Left ventricle myocardium superior (tissue), 1 donor: ENCODE data around the gene NPRL2. TPM values are rescaled to one million over a fixed set of nuclear protein-coding genes. Genes with fewer than 3 reads are reported as not detected.

Source experiments
- ATAC-seq: fragments of 200-7000 bp; cut with Tn5 transposase; one replicate; pipeline ENCODE4 v1.9.1; 2020; ENCODE audit warnings: mild to moderate bottlenecking, moderate library complexity
- DNase-seq: peaks from one replicate; pipeline ENCODE4 v3.0.0-alpha.2; 2020
- intact Hi-C: fragments of 100-400 bp; cut with micrococcal nuclease; formaldehyde crosslinking; loops from one replicate; pipeline ENCODE4 v1.11.0; 2022
- total RNA-seq: library from RNA; stranded (reverse); fragmentation: NEBNext Ultra II Directional; extraction: Animal tissue kit (Norgen Biotek cat#: 25700); gene quantifications from one replicate; pipeline ENCODE4 v1.2.1, GENCODE V29; 2021
- donor health status: DM: no; HTN: yes; CAD: no; lungs with severe emphysema.

The NPRL2 gene
- total RNA-seq, 1 donor from 2014 or later: 16.8 TPM

DNA sequence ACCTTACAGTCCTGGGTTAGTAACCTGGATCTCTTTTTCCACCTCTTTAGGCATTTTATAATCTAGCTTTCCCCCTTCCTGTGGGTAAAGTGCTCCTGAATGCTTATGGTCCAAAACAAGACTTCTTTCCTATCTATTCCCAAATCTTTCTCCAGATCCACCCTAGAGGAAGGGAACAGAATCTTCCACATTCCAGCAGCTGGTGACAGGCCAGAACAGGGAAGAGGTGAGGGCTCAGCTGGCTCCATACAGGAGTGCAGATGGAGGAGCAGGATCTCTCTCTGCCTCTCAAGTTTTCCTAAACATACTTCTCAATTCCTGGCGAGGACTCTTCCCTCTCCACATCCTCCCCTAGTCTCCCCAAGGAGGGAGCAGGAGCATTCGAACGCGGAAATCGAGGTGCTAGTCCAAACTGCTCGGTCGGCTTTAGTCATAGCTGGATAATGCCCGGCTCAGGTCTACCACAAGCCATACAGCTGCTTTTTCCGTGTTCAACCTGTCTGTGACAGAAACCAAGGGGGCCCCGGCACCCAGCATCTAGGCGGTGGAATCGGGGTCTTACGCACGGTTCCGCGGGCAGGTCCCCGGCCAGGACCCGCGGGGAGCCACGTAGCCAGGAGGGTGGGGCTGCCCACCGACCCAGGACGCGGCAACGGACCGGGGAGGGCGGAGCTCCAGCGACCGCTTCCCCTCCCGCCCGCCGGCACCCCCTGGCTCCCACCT lies 14.0 kb downstream of the NPRL2 start:
- DNase-seq (no peak), ATAC-seq (no peak)
- intact Hi-C loops: no loop called here

GRCh38 chr3:50334339-50335075 lies 16.1 kb downstream of the NPRL2 start:
- intact Hi-C loops: no loop called here
- no peak for ATAC-seq
- DNase-seq: no peak

GRCh38 chr3:50333744-50334328 lies 16.7 kb downstream of the NPRL2 start:
- ATAC-seq: peak; percentile 30
- intact Hi-C loops: no loop called here
- peak; percentile 58 for DNase-seq

DNA sequence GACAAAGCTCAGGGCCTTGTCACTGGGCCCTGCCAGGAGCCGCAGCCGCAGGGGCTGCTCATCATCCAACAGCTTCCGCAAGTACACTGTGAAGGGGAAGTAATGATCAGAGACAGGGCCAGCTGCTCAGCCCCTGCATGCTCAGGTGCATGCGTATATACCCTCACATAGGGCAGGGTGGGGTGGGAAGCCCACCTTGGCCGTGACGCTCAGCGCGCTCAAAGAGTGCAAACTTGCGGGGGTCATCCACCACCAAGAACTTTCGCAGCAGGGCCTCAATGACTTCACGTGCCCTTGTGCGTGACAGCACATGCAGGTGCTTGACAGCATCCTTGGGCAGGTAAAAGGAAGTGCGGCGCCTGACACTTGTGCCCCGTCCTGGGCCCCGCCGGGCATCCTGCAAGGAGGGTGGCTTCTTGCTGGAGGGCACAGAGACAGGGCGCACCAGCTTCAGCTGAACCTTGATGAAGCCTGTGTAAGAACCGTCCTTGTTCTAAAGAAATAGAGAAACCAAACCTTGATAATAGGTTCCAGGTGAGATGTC lies 19.1 kb downstream of the NPRL2 start:
- ATAC-seq: no peak
- peak; percentile 22 for DNase-seq
- intact Hi-C loops: no loop called here

GRCh38 chr3:50330330-50330729 lies 20.2 kb downstream of the NPRL2 start:
- DNase-seq: no peak
- no peak for ATAC-seq
- intact Hi-C loops: no loop called here

GRCh38 chr3:50327943-50328691 lies 22.5 kb downstream of the NPRL2 start, which contains the start of gene TUSC2:
Gene TUSC2 (minus strand): TSS chr3:50328223. CDS start chr3:50328099, 124 bp downstream.
- DNase-seq: peak; percentile 99
- peak; percentile 84 for ATAC-seq
- intact Hi-C loops: no loop called here

DNA sequence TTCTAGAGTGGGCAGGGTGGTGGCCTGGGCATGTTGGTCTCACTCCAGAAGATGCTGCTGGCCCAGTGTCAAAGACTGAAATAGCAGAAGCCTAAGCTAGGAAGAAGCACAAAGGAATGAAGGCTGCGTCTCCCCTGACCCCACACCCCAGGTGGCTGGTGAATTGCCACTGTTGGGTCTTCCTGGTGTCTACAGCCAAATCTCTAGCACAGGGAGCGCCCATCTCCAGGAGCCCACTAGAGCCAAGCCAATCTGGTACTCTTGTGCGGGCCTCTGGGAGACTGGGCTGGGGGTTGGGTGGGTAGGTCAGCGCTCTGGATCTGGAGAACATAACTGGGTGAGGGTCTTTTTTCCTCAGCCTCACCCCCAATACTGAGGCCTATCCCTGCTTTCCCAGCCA lies 23.4 kb downstream of the NPRL2 start:
- ATAC-seq: no peak
- intact Hi-C loops: no loop called here
- no peak for DNase-seq

GRCh38 chr3:50326182-50326541 lies 24.4 kb downstream of the NPRL2 start:
- ATAC-seq (no peak), DNase-seq (no peak)
- intact Hi-C loops: no loop called here

- no peak for ATAC-seq
- no peak for DNase-seq
- intact Hi-C loops: no loop called here
Measured at GRCh38 chr3:50325497-50326181, 24.9 kb downstream of the NPRL2 start.

GRCh38 chr3:50325113-50325480 lies 25.5 kb downstream of the NPRL2 start:
- DNase-seq (no peak), ATAC-seq (no peak)
- intact Hi-C loops: no loop called here

DNA sequence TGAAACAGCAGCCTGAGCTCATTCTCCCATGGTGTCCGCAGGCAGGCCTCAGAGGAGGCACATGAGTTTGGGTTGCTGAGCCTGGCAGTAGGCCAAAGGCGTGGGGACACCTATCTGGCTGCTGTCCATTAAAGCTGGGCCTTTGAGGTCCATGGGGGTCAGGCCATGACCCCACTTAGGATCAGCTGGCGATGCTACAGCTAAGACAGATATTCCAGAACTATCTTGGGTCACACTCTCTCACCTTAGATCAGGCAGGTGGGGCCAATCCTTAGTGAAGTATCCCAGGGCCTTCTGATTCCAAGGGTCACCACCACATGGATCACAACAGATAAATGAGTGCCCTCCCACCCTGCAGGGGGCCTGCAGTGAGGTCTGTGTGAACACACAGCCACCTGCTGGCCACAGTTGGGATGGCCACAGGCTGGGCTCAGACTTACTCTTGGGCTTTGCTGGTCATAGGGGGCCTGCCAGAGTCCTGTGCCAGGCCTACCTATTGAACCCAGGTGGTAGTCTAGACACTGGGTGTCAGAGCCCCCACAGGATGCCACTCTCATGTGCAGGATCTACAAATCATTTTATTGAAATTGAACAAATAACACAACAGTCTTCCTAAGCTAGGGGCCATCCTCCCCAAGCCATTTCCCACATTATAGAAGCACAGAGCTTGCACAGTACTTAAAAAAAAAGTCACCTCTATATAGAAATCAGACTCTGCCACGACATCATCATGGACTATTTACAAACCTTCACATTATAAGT lies 26.0 kb downstream of the NPRL2 start:
- ATAC-seq: peak; percentile 10
- intact Hi-C loops: no loop called here
- DNase-seq: peak; percentile 88

DNA sequence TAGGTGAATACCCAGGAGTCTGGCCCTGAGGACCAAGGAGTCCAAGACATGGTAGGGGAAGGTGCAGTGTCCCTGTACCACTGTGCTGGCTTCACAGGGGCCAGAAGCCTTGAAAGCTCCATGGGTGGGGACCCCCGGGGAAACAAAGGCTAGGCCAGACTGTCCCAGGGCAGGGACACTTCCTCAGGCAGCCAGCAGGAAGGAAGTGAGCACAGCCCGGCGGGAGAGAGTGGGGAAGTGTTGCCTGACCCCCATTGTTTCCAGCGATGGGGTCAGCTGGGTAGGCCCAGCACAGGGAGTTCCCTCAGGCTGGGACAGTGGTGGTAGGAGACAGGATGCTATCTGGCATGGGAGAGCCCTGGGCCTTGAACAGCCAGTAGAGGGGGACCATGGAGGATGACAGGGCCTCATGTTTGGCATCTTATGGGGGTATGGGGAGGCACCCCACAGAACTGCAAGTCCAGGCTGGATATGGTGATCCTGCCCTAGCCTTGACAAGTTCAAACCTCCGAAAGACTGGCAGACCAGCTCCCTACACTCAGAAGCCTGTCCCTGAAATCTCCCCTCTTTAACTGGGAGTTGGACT lies 26.9 kb downstream of the NPRL2 start:
- intact Hi-C loops: no loop called here
- peak; percentile 10 for ATAC-seq

DNA sequence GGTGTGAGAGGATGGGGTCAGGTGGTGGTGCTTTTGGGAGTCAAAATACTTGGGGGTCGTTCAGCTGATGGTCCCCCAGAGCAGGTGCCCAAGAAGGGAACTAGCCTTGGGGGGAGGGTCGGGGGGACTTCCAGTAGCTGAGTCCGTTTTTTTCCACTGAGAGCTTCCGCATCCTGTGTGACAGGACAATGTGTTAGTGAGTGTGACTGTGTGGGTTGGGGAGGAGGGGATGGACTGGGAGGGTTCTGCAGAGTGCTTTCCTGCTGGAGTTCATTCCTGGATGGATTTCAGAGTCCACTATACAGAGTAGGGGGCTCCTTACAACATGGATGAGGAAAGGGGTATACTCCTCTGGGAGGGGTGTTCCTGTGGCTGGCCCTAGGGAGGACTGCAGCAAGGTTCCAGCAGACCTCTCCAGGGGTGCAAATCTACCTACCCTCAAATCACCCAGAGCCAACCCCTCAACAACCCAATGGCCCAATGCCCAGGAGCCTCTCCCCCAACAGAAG lies 27.4 kb downstream of the NPRL2 start:
- intact Hi-C loops: no loop called here
- ATAC-seq (peak; percentile 3), DNase-seq (no peak)

More for the DNA sequence above, 26.9 kb downstream of the NPRL2 start:
- DNase-seq: peak; percentile 74

GRCh38 chr3:50322386-50323091 lies 28.0 kb downstream of the NPRL2 start, which contains the start of gene HYAL2:
Gene HYAL2 (minus strand): TSS chr3:50322745. CDS start chr3:50320489, 2,256 bp downstream.
- DNase-seq: peak; percentile 78
- intact Hi-C loops: no loop called here
- peak; percentile 9 for ATAC-seq

- intact Hi-C loops: no loop called here
- DNase-seq (no peak), ATAC-seq (no peak)
Measured at GRCh38 chr3:50322115-50322385, 28.5 kb downstream of the NPRL2 start.

GRCh38 chr3:50321336-50322114 lies 29.1 kb downstream of the NPRL2 start:
- intact Hi-C loops: no loop called here
- ATAC-seq (peak; percentile 81), DNase-seq (peak; percentile 95)
